Fibroblast of peridontal ligament (primary cell): ENCODE results near the gene RPL7A.
"Not testable (repeated sequence)": the region's sequence is repeated elsewhere in the genome, so short reads cannot be mapped to it uniquely, and the experiment has no call there.

Experiments used
- DNase-seq: peaks from one replicate; pipeline ENCODE4 v3.0.0-alpha.2; 2010; ENCODE audit errors: extremely low read depth

Gene RPL7A

GRCh38 chr9:133389025-133389557 is 41.1 kb downstream of the RPL7A start:
- DNase-seq, result no peak

- no peak for DNase-seq
These were observed 41.5 kb downstream of the RPL7A start for GRCh38 chr9:133389562-133389961.

- no peak for DNase-seq
These were observed 42.7 kb downstream of the RPL7A start for GRCh38 chr9:133390713-133391112.

- not testable (repeated sequence) for DNase-seq
These were observed 43.4 kb downstream of the RPL7A start for GRCh38 chr9:133391449-133391848.

GRCh38 chr9:133392308-133392707 is 44.3 kb downstream of the RPL7A start:
- DNase-seq, result not testable (repeated sequence)

- no peak for DNase-seq
These were observed 45.4 kb downstream of the RPL7A start for GRCh38 chr9:133393399-133393798.

GRCh38 chr9:133394687-133395271 is 46.8 kb downstream of the RPL7A start:
- no peak for DNase-seq

GRCh38 chr9:133396952-133397351 is 48.9 kb downstream of the RPL7A start:
- no peak for DNase-seq

- no peak for DNase-seq
These were observed 49.4 kb downstream of the RPL7A start for GRCh38 chr9:133397370-133397769.

GRCh38 chr9:133397895-133398294 is 49.9 kb downstream of the RPL7A start:
- no peak for DNase-seq

GRCh38 chr9:133400292-133400691 is 52.3 kb downstream of the RPL7A start:
- no peak for DNase-seq
